ENCODE measurements around the gene ONECUT3.

Gene ONECUT3

DNA sequence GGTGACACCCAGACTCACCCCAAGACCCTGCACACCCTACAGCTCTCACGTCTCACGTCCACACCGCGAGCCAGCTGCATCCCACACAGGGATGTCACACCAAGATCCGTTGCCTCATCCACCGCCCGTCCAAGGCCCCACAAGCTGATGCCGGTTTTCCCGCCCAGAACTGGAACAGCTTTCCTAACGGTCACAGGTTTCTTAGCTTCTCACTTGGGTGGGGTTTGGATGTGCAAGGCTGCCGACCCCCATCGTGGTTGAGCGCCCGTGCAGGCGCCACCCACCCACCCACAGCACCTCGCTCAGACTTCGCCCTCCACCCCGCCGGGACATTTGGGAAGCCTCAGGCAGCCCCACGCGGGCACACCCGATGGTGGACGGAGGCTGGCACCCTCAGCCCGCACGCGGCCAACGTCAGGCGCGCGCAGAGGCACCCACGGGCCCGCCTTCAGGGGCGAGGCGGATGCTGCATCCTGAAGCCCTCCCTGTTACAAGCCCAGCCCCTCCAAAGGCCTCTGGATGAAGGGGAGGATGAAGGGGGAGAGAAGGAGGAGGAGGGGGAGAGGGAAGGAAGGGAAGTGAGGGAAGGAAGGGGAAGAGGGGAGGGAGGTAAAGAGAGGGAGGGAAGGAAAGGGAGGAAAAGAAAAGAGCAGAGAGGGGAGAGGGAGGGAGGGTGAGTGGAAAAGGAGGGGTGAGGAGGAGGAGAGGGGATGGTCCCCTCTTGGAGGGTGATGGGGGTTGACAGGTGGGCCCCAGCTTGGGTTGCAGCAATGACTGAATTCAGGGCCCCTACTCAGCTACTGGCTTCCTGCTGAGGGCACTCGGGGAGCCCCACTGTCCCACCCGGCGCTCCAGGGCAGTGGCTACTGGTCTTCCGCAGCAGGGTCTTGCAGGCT, 12.8 kb downstream of the ONECUT3 start:
- TF ChIP-seq, protein P1, sequence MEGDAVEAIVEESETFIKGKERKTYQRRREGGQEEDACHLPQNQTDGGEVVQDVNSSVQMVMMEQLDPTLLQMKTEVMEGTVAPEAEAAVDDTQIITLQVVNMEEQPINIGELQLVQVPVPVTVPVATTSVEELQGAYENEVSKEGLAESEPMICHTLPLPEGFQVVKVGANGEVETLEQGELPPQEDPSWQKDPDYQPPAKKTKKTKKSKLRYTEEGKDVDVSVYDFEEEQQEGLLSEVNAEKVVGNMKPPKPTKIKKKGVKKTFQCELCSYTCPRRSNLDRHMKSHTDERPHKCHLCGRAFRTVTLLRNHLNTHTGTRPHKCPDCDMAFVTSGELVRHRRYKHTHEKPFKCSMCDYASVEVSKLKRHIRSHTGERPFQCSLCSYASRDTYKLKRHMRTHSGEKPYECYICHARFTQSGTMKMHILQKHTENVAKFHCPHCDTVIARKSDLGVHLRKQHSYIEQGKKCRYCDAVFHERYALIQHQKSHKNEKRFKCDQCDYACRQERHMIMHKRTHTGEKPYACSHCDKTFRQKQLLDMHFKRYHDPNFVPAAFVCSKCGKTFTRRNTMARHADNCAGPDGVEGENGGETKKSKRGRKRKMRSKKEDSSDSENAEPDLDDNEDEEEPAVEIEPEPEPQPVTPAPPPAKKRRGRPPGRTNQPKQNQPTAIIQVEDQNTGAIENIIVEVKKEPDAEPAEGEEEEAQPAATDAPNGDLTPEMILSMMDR (IDR thresholded peaks at IDR 0.05; ENCODE audit: low read depth, low read length) = no peak
- no peak overlapping the region for H3K27ac ChIP-seq
- peaks cover 89% of the 10 kb centered on the region for H3K27me3 ChIP-seq (ENCODE audit: insufficient read depth, low read depth, severe bottlenecking)
- H3K9me3 ChIP-seq (ENCODE audit: severe bottlenecking) = peaks cover 13% of the 10 kb centered on the region
- no peaks in the 10 kb centered on the region for H3K36me3 ChIP-seq
- H3K4me3 ChIP-seq (ENCODE audit: low read depth, low read length) = no peak overlapping the region
- DNase-seq = no peak

DNA sequence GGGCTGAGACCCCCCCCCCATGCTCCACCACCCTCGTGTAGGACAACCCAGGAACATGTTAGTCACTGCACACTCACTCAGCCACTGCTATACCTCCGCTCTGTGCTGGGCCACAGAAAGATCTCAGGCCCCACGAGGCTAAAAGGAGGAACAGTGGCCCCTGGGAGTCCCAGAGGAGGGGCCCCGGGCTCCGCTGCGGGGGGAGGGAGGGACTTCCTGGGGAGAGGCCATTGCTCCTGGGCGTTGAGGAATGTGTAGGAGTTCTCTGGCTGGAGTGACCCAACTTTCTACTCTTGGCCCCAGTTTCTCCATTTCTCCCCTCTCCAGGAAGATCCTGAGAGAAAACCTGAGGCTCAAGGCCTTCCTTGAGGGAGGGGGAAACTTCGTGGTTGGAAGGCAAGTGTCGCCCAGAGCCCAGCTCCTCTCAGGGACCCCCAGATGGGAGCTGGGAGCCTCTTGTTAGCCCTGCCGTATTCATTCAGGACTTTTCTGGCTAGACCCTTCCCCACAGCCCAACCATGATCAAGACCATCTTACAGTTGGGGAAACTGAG, 13.6 kb downstream of the ONECUT3 start:
- TF ChIP-seq, protein P1 (IDR thresholded peaks at IDR 0.05; ENCODE audit: low read depth, low read length) = no peak
- Histone ChIP-seq H3K27me3 (ENCODE audit: insufficient read depth, low read depth, severe bottlenecking) (peaks cover 86% of the 10 kb centered on the region), H3K36me3 (no peaks in the 10 kb centered on the region), H3K4me3 (ENCODE audit: low read depth, low read length) (no peak overlapping the region), H3K27ac (no peak overlapping the region), H3K9me3 (ENCODE audit: severe bottlenecking) (peaks cover 19% of the 10 kb centered on the region)
- DNase-seq = no peak

DNA sequence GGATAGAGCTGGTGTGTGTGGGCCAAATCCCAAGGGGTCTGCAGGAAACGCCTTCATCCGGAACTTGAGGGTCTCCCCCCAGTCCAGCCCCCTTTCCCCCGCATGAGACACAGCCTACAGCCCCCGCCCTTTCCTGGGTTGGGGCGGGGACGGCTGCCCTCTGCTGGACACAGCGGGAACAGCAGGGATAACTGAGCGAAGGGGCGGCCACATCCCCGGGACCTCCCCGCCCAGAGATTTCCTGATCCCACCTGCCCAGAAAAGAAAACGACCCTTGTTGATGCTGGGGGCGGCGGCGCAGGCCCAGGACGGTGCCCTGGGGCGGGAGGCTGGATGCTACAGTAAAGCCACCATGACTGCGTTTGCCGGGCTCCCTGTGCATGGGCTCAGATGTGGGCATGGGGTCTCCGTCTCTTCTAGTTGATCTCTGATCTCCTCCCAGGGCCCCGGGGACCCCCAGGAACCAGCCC, 14.2 kb downstream of the ONECUT3 start:
- TF ChIP-seq, protein P1 (IDR thresholded peaks at IDR 0.05; ENCODE audit: low read depth, low read length) = peak; percentile 92
- Histone ChIP-seq H3K36me3 (no peaks in the 10 kb centered on the region), H3K4me3 (ENCODE audit: low read depth, low read length) (no peak overlapping the region), H3K27ac (no peak overlapping the region), H3K27me3 (ENCODE audit: insufficient read depth, low read depth, severe bottlenecking) (peaks cover 80% of the 10 kb centered on the region), H3K9me3 (ENCODE audit: severe bottlenecking) (peaks cover 19% of the 10 kb centered on the region)
- DNase-seq = peak; percentile 55

DNA sequence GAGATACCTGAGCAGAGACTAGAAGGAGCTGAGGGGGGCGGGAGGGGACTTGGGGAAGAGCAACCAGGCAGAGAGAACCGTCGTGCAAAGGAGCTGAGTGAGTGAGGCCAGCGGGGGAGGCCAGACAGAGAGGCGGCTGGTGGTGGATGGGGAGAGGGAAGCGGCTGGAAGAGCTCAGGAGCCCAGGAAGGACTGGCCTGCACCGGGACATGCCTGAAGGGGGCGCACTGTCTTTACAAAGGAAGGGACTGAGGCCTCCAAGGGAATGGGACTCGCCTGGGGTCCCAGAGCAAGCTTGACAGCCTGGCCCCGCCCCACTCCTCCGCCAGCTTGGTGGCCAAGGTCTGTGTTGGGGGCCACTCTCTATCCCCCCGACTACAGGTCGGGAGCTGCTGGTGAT, 14.9 kb downstream of the ONECUT3 start:
- peak; percentile 76 for DNase-seq
- H3K36me3 ChIP-seq = no peaks in the 10 kb centered on the region
- peaks cover 73% of the 10 kb centered on the region for H3K27me3 ChIP-seq (ENCODE audit: insufficient read depth, low read depth, severe bottlenecking)
- peaks cover 19% of the 10 kb centered on the region for H3K9me3 ChIP-seq (ENCODE audit: severe bottlenecking)
- TF ChIP-seq, protein P1 (IDR thresholded peaks at IDR 0.05; ENCODE audit: low read depth, low read length) = peak; percentile 89
- no peak overlapping the region for H3K4me3 ChIP-seq (ENCODE audit: low read depth, low read length)
- no peak overlapping the region for H3K27ac ChIP-seq

DNA sequence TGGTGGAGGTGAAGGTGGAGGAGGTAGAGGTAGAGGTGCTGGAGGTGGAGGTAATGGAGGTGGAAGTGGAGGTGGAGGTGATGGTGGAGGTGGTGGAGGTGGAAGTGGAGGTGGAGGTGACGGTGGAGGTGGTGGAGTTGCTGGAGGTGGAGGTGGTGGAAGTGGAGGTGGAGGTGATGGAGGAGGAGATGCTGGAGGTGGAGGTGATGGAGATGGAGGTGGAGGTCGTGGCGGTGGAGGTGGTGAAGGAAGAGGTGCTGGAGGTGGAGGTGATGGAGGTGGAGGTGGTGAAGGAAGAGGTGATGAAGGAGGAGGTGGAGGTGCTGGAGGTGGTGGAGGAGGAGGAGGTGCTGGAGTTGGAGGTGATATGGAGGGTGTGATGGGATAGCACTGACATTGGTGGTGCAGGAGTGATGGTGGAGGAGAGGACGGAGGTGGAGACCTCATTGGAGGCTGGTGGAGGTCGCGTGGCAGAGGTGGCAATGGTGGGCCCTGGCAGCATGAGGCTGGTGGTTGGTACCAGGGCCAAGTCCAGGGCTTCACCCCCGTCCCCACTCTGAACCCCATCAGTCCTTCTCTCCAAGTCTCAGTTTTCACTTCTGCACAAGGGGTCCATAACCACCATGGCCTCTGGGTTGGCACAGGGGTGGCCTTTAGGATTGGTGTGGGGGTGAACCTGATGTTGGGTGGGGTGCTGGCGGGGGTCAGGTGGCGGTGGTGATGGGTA, 15.8 kb downstream of the ONECUT3 start:
- H3K27ac ChIP-seq = no peak overlapping the region
- H3K4me3 ChIP-seq (ENCODE audit: low read depth, low read length) = no peak overlapping the region
- TF ChIP-seq, protein P1 (IDR thresholded peaks at IDR 0.05; ENCODE audit: low read depth, low read length) = no peak
- peaks cover 19% of the 10 kb centered on the region for H3K9me3 ChIP-seq (ENCODE audit: severe bottlenecking)
- no peaks in the 10 kb centered on the region for H3K36me3 ChIP-seq
- peaks cover 73% of the 10 kb centered on the region for H3K27me3 ChIP-seq (ENCODE audit: insufficient read depth, low read depth, severe bottlenecking)
- no peak for DNase-seq
